ENCODE data around the gene ANKRD33.

- TF ChIP-seq EZH2 (optimal IDR thresholded peaks at IDR 0.05; ENCODE audit: low read depth, low read length) (no peak), CTCF (IDR thresholded peaks at IDR 0.05; ENCODE audit: low read length) (no peak)
Observed at GRCh38 chr12:51847643-51848325, 40.1 kb upstream of the ANKRD33 start.
